C4-2B (cell line): ENCODE data around the gene TXNDC9.

ENCODE experiments used
- ZFX ChIP-seq: fragments of 450-650 bp; IDR thresholded peaks from 2 replicates; pipeline ENCODE4 v1.6.1; 2017
- TF ChIP-seq, protein P1 (sequence below): fragments of 450-650 bp; conservative IDR thresholded peaks from 2 replicates; pipeline ENCODE4 v1.5.1; 2017; ENCODE audit warnings: mild to moderate bottlenecking

DNA sequence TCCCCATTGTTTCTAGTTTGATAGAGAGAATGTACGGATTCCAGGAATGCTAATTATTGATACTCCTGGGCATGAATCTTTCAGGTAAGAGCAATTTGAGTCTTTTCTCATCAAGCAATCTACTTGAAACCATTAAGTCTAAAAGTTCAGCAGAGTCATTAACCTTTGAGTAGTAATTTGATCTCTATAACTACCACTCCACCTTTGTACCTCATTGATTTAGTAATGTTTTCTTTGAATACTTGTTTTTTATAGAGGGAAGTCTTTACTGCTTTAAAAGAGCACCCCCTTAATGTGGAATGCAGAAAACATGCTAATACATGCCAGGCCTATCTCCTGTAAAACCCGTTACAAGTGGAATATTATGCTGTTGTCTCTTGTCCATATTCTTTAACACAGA is 46.0 kb upstream of the TXNDC9 start:
- TF ChIP-seq, protein P1, sequence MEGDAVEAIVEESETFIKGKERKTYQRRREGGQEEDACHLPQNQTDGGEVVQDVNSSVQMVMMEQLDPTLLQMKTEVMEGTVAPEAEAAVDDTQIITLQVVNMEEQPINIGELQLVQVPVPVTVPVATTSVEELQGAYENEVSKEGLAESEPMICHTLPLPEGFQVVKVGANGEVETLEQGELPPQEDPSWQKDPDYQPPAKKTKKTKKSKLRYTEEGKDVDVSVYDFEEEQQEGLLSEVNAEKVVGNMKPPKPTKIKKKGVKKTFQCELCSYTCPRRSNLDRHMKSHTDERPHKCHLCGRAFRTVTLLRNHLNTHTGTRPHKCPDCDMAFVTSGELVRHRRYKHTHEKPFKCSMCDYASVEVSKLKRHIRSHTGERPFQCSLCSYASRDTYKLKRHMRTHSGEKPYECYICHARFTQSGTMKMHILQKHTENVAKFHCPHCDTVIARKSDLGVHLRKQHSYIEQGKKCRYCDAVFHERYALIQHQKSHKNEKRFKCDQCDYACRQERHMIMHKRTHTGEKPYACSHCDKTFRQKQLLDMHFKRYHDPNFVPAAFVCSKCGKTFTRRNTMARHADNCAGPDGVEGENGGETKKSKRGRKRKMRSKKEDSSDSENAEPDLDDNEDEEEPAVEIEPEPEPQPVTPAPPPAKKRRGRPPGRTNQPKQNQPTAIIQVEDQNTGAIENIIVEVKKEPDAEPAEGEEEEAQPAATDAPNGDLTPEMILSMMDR: no peak
- no peak for TF ChIP-seq ZFX
